ENCODE data around the gene TIMELESS. TPM values are rescaled to one million over a fixed set of nuclear protein-coding genes. Genes with fewer than 3 reads are reported as not detected.
"Not testable (repeated sequence)": the region's sequence is repeated elsewhere in the genome, so short reads cannot be mapped to it uniquely, and the experiment has no call there.

The TIMELESS gene
- total RNA-seq, 2 experiments from 2014 or later = 46.3 to 47.3 TPM

DNA sequence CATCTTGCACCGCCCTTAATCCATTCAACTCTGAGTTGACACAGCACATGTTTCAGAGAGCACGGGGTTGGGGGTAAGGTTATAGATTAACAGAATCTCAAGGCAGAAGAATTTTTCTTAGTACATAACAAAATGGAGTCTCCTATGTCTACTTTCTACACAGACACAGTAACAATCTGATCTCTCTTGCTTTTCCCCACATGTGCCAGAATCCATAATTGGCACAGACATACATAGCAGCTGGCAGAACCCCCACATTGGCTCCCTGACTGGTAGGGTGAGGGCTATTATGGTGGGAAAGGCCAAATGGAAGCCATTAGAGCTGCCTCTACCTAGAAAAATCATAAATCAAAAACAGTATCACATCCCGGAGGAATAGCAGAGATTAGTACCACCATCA, 48.1 kb downstream of the TIMELESS start:
- H3K4me1 Mint-ChIP-seq; H3K27ac Mint-ChIP-seq; DNase-seq; CTCF ChIA-PET; H3K9me3 Mint-ChIP-seq (ENCODE audit: low read depth); ATAC-seq; H3K36me3 Mint-ChIP-seq (ENCODE audit: low read depth); intact Hi-C loops (cut with DNase I, micrococcal nuclease); H3K4me3 Mint-ChIP-seq; H3K27me3 Mint-ChIP-seq: not testable (repeated sequence)
- POLR2A ChIA-PET = interaction anchor here (0.6 kb wide), 1 partner anchor 63 kb away, joined by 3 read pairs; no protein-coding TSS in a partner anchor

DNA sequence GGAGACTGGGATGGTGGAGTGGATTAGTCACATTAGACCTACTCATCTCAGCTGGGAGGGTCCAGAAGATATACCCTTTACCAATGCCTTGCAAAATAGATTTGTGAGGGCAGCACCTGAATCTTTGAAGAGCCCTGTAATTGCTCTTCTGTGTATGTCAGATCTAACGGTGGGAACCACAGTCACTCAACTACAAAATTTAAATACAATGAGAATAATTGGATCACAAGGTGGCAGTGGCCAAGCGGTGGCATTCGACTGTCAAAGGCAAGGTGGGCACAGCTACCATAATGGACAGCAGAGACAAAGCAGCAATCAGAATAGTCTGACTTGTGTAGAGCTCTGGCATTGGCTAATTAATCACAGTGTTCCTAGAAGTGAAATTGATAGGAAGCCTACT, 49.8 kb downstream of the TIMELESS start:
- intact Hi-C loops (cut with DNase I, micrococcal nuclease); H3K36me3 Mint-ChIP-seq (ENCODE audit: low read depth); POLR2A ChIA-PET; H3K9me3 Mint-ChIP-seq (ENCODE audit: low read depth); DNase-seq; H3K27me3 Mint-ChIP-seq; CTCF ChIA-PET; H3K4me3 Mint-ChIP-seq; ATAC-seq; H3K27ac Mint-ChIP-seq; H3K4me1 Mint-ChIP-seq: not testable (repeated sequence)

DNA sequence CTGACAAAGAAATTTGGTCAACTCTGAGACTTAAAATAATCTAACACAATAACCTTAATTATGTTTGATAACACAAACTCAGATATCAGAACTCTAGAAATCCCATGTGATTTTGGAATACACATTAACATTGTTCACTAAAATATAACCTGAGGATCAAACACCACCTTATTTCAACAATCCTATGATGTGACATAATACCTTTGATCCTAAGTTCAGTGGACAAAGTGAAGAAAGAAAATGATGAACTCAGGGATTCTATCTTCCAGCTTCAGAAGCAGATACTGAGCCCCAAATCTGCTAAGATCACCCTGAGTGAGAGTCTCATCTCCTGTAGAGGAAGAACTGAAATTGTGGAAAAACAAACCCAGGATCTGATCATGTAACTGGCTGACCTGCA, 50.9 kb downstream of the TIMELESS start:
- intact Hi-C loops (cut with DNase I, micrococcal nuclease) = no loop called here
- no peaks in the 10 kb centered on the region for H3K4me1 Mint-ChIP-seq
- H3K9me3 Mint-ChIP-seq (ENCODE audit: low read depth) = peaks cover 7% of the 10 kb centered on the region
- no peaks in the 10 kb centered on the region for H3K36me3 Mint-ChIP-seq (ENCODE audit: low read depth)
- no peaks in the 10 kb centered on the region for H3K27me3 Mint-ChIP-seq
- CTCF ChIA-PET = interaction anchor here (0.7 to 1.1 kb wide), 2 partner anchors 31 to 47 kb away, joined by 3 read pairs; no protein-coding TSS in a partner anchor
- POLR2A ChIA-PET = no interaction called here
- no peak for DNase-seq
- ATAC-seq = no peak
- H3K27ac Mint-ChIP-seq = no peak overlapping the region
- H3K4me3 Mint-ChIP-seq = no peak overlapping the region

DNA sequence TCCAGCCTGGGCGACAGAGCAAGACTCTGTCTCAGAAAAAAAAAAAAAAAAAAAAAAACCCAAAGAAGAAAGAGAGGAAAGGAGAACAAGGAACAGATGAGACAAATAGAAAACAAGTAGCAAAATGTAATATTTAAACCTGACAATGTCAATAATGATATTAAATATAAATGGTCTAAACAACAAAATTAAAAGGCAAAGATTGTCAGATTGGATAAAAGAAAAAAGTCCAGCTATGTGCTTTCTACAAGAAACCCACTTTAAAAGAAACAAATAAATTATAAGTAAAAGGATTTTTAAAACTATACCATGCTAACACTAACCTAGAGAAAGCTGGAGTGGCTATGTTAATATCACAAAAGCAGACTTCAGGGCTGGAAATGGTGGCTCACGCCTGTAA, 56.9 kb downstream of the TIMELESS start:
- CTCF ChIA-PET = interaction anchor here (1.6 kb wide), 1 partner anchor 11 kb away, joined by 6 read pairs; no protein-coding TSS in a partner anchor
- intact Hi-C loops (cut with DNase I, micrococcal nuclease) = no loop called here
- Mint-ChIP-seq H3K27me3 (no peaks in the 10 kb centered on the region), H3K4me3 (no peak overlapping the region), H3K9me3 (ENCODE audit: low read depth) (no peaks in the 10 kb centered on the region), H3K4me1 (no peaks in the 10 kb centered on the region), H3K27ac (no peak overlapping the region), H3K36me3 (ENCODE audit: low read depth) (no peaks in the 10 kb centered on the region)
- no peak for ATAC-seq
- DNase-seq = no peak
- POLR2A ChIA-PET = no interaction called here

DNA sequence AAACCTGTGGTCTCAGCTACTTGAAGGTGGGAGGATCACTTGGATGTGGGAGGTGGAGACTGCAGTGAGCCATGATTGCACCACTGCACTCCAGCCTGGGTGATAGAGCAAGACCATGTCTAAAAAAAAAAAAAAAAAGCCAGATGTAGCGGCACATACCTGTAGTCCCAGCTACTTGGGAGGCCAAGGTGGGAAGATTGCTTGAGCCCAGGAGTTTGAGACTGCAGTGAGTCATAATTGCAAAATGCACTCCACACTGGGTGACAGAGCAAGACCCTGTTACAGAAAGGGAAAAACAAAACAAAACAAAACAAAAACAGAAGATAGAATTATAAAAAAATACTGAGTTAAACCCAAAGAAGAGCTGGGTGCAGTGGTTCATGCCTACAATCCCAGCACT, 57.5 kb downstream of the TIMELESS start:
- Mint-ChIP-seq H3K4me3 (no peak overlapping the region), H3K27me3 (no peaks in the 10 kb centered on the region), H3K27ac (no peak overlapping the region), H3K36me3 (ENCODE audit: low read depth) (no peaks in the 10 kb centered on the region), H3K4me1 (no peaks in the 10 kb centered on the region), H3K9me3 (ENCODE audit: low read depth) (no peaks in the 10 kb centered on the region)
- POLR2A ChIA-PET = no interaction called here
- ATAC-seq (no peak), DNase-seq (no peak)
- CTCF ChIA-PET = no interaction called here
- intact Hi-C loops (cut with DNase I, micrococcal nuclease) = no loop called here

GRCh38 chr12:56389412-56389811, 59.8 kb downstream of the TIMELESS start:
- Mint-ChIP-seq H3K27me3 (no peaks in the 10 kb centered on the region), H3K4me1 (no peaks in the 10 kb centered on the region), H3K9me3 (ENCODE audit: low read depth) (no peaks in the 10 kb centered on the region), H3K36me3 (ENCODE audit: low read depth) (no peaks in the 10 kb centered on the region), H3K4me3 (no peak overlapping the region), H3K27ac (no peak overlapping the region)
- ATAC-seq (no peak), DNase-seq (no peak)
- POLR2A ChIA-PET = no interaction called here
- intact Hi-C loops (cut with DNase I, micrococcal nuclease) = no loop called here
- CTCF ChIA-PET = interaction anchor here (0.6 kb wide), 1 partner anchor 936 kb away, joined by 3 read pairs; no protein-coding TSS in a partner anchor

DNA sequence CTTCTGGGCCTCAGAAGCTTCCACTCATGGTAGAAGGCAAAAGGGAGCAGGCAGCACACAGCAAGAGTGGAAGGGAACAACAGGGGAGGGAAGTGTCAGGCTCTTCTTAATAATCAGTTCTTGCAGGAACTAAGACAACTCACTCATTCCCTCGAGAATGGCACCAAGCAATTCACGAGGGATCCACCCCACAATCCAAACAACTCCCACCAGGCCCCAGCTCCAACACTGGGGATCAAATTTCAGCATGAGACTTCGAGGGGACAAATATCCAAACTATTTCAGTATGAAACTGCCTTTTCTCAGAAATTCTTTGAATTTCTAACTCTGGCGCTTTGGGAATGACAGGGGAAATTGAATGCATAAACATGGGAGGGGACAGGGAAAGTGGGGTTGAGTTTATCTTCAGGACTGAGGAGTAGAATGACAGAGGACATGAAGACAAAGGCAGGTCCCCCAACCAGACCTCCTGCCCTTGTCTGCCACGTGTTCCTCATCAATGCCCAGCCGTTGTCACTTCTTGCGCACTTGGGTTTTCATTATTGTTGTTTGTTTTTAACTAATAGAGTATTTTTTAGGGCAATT, 62.0 kb downstream of the TIMELESS start:
- CTCF ChIA-PET = interaction anchor here (0.6 to 0.7 kb wide), 4 partner anchors 29 to 179 kb away, joined by 3 read pairs; partner anchors contain the start of gene TIMELESS
- no peaks in the 10 kb centered on the region for H3K27me3 Mint-ChIP-seq
- DNase-seq (no peak), ATAC-seq (no peak)
- POLR2A ChIA-PET = no interaction called here
- no peaks in the 10 kb centered on the region for H3K4me1 Mint-ChIP-seq
- intact Hi-C loops (cut with DNase I, micrococcal nuclease) = no loop called here
- H3K4me3 Mint-ChIP-seq = no peak overlapping the region
- H3K9me3 Mint-ChIP-seq (ENCODE audit: low read depth) = no peaks in the 10 kb centered on the region
- no peaks in the 10 kb centered on the region for H3K36me3 Mint-ChIP-seq (ENCODE audit: low read depth)
- no peak overlapping the region for H3K27ac Mint-ChIP-seq

- Mint-ChIP-seq H3K4me1 (no peaks in the 10 kb centered on the region), H3K27me3 (no peaks in the 10 kb centered on the region), H3K36me3 (ENCODE audit: low read depth) (no peaks in the 10 kb centered on the region), H3K9me3 (ENCODE audit: low read depth) (no peaks in the 10 kb centered on the region), H3K4me3 (no peak overlapping the region), H3K27ac (no peak overlapping the region)
- no peak for DNase-seq
- no peak for ATAC-seq
- ChIA-PET POLR2A (no interaction called here), CTCF (interaction anchor here (1.1 kb wide), 1 partner anchor 26 kb away, joined by 3 read pairs; the partner anchor contains the start of gene STAT2)
- intact Hi-C loops (cut with DNase I, micrococcal nuclease) = no loop called here
Observed at GRCh38 chr12:56385873-56386272, 63.4 kb downstream of the TIMELESS start.

DNA sequence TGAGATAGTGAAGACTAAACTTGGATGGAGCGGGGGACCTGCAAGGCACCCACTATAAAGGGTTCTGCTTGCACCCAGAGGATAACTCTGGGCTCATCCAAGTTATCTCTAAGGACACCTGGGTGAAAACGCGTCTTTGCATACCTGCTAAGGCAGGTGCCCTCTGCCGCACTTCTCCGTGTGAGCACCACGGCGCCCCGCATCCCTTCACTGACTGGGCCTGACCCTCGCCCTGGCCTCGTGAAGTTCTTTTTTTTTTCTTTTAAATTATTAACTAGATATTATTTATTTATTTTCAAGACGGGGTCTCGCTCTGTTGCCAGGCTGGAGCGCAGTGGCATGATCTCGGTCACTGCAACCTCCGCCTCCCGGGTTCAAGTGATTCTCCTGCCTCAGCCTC, 66.6 kb downstream of the TIMELESS start:
- H3K27me3 Mint-ChIP-seq = no peaks in the 10 kb centered on the region
- no peaks in the 10 kb centered on the region for H3K4me1 Mint-ChIP-seq
- H3K27ac Mint-ChIP-seq = no peak overlapping the region
- ChIA-PET POLR2A (no interaction called here), CTCF (interaction anchor here (1.5 kb wide), 2 partner anchors 11 to 81 kb away, joined by 5 to 6 read pairs; no protein-coding TSS in a partner anchor)
- ATAC-seq (no peak), DNase-seq (no peak)
- no peaks in the 10 kb centered on the region for H3K9me3 Mint-ChIP-seq (ENCODE audit: low read depth)
- no peaks in the 10 kb centered on the region for H3K36me3 Mint-ChIP-seq (ENCODE audit: low read depth)
- intact Hi-C loops (cut with DNase I, micrococcal nuclease) = no loop called here
- H3K4me3 Mint-ChIP-seq = no peak overlapping the region

DNA sequence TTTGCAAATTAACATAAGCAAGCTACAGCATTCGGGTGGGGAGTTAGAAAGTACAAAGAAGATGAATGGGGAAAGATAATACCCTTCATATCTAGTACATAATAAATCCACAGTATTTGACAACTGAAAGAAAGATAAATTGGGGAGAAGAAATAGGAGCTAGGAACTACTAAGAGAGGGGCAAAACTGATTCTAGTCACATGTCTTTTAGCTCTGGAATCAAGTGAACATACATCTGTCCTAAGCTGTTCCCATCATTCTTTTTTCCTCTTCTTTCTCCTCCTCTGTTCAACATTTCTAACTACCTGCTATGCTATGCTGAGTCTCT, 71.3 kb downstream of the TIMELESS start:
- POLR2A ChIA-PET = no interaction called here
- ATAC-seq (no peak), DNase-seq (no peak)
- no peaks in the 10 kb centered on the region for H3K9me3 Mint-ChIP-seq (ENCODE audit: low read depth)
- no peak overlapping the region for H3K4me3 Mint-ChIP-seq
- H3K27me3 Mint-ChIP-seq = no peaks in the 10 kb centered on the region
- intact Hi-C loops (cut with DNase I, micrococcal nuclease) = loop anchor here in 1 of 2 experiments (1.0 kb wide), 1 partner anchor 86 kb away; no protein-coding TSS in a partner anchor
- H3K4me1 Mint-ChIP-seq = no peaks in the 10 kb centered on the region
- H3K27ac Mint-ChIP-seq = no peak overlapping the region
- H3K36me3 Mint-ChIP-seq (ENCODE audit: low read depth) = no peaks in the 10 kb centered on the region
- CTCF ChIA-PET = interaction anchor here (1.0 kb wide), 3 partner anchors 39 to 86 kb away, joined by 3 to 6 read pairs (median 3); partner anchors contain the start of gene IL23A

GRCh38 chr12:56377310-56377988, 71.8 kb downstream of the TIMELESS start:
- H3K4me1 Mint-ChIP-seq = no peaks in the 10 kb centered on the region
- DNase-seq (peak; percentile 27), ATAC-seq (peak; percentile 98)
- H3K9me3 Mint-ChIP-seq (ENCODE audit: low read depth) = no peaks in the 10 kb centered on the region
- H3K27me3 Mint-ChIP-seq = no peaks in the 10 kb centered on the region
- no peak overlapping the region for H3K4me3 Mint-ChIP-seq
- H3K27ac Mint-ChIP-seq = no peak overlapping the region
- no peaks in the 10 kb centered on the region for H3K36me3 Mint-ChIP-seq (ENCODE audit: low read depth)
- intact Hi-C loops (cut with DNase I, micrococcal nuclease) = loop anchor here in 1 of 2 experiments (1.0 kb wide), 1 partner anchor 87 kb away; no protein-coding TSS in a partner anchor
- ChIA-PET POLR2A (interaction anchor here (0.6 kb wide), 1 partner anchor 72 kb away, joined by 3 read pairs; the partner anchor contains the start of gene TIMELESS), CTCF (interaction anchor here (0.8 to 1.2 kb wide), 6 partner anchors 35 to 87 kb away, joined by 3 to 6 read pairs (median 4); partner anchors contain the start of gene IL23A)

All from activated CD4-positive, alpha-beta T cell treated with anti-CD3 and anti-CD28 coated beads for 36 hours (primary cell).